H9 (cell line): ENCODE data around the gene CDH13. TPM values are rescaled to one million over a fixed set of nuclear protein-coding genes. Genes with fewer than 3 reads are reported as not detected.

ENCODE experiments used
- DNase-seq: peaks from one replicate; pipeline ENCODE4 v3.0.0-alpha.2; 2017
- H2AFZ ChIP-seq: one replicate; pipeline ENCODE4 v1.6.1; 2013; ENCODE audit warnings: mild to moderate bottlenecking, low read length, control low read depth, moderate library complexity
- H2AK5ac ChIP-seq: 2 replicates; pipeline ENCODE4 v1.6.1; 2013; ENCODE audit warnings: low read length, control low read depth, mixed read lengths; ENCODE audit not compliant: insufficient read length
- H2BK120ac ChIP-seq: one replicate; pipeline ENCODE4 v1.6.1; 2013; ENCODE audit warnings: low read depth, mild to moderate bottlenecking, low read length, control low read depth, inconsistent platforms; ENCODE audit not compliant: poor library complexity, severe bottlenecking
- H2BK12ac ChIP-seq: 2 replicates; pipeline ENCODE4 v1.6.1; 2013; ENCODE audit warnings: low read length, control low read depth, mixed read lengths, low read depth; ENCODE audit not compliant: insufficient read length
- H2BK15ac ChIP-seq: 2 replicates; pipeline ENCODE4 v1.6.1; 2013; ENCODE audit warnings: low read depth, low read length, control low read depth
- H2BK20ac ChIP-seq: one replicate; pipeline ENCODE4 v1.6.1; 2013; ENCODE audit warnings: low read depth, mild to moderate bottlenecking, low read length, control low read depth, inconsistent platforms; ENCODE audit not compliant: poor library complexity, severe bottlenecking
- H2BK5ac ChIP-seq: 2 replicates; pipeline ENCODE4 v1.6.1; 2013; ENCODE audit warnings: low read length, control low read depth, mixed read lengths; ENCODE audit not compliant: insufficient read length
- H3K14ac ChIP-seq: 2 replicates; pipeline ENCODE4 v1.6.1; 2013; ENCODE audit warnings: low read length, control low read depth; ENCODE audit not compliant: insufficient read depth
- H3K18ac ChIP-seq: 2 replicates; pipeline ENCODE4 v1.6.1; 2013; ENCODE audit warnings: low read depth, mild to moderate bottlenecking, mixed read lengths, low read length, control low read depth; ENCODE audit not compliant: insufficient read length
- H3K23ac ChIP-seq: 2 replicates; pipeline ENCODE4 v1.6.1; 2013; ENCODE audit warnings: low read length, control low read depth, mixed read lengths, low read depth; ENCODE audit not compliant: insufficient read length
- H3K23me2 ChIP-seq: 2 replicates; pipeline ENCODE4 v1.6.1; 2013; ENCODE audit warnings: low read depth, mild to moderate bottlenecking, mixed read lengths, low read length, control low read depth; ENCODE audit not compliant: insufficient read length, poor library complexity, severe bottlenecking
- H3K27ac ChIP-seq: 2 replicates; pipeline ENCODE4 v1.5.1; 2013; ENCODE audit warnings: low read length, control low read depth, mixed read lengths, low read depth; ENCODE audit not compliant: insufficient read length
- H3K27me3 ChIP-seq: 2 replicates; pipeline ENCODE4 v1.6.1; 2013; ENCODE audit warnings: low read length, control low read depth, inconsistent platforms; ENCODE audit not compliant: insufficient read depth
- H3K4ac ChIP-seq: 2 replicates; pipeline ENCODE4 v1.6.1; 2013; ENCODE audit warnings: low read depth, mild to moderate bottlenecking, control low read depth, inconsistent platforms, low read length, moderate library complexity
- H3K4me1 ChIP-seq: 2 replicates; pipeline ENCODE4 v1.6.1; 2013; ENCODE audit warnings: low read length, control low read depth, inconsistent platforms; ENCODE audit not compliant: insufficient read depth
- H3K4me2 ChIP-seq: 2 replicates; pipeline ENCODE4 v1.6.1; 2013; ENCODE audit warnings: low read length, control low read depth, mixed read lengths; ENCODE audit not compliant: insufficient read length, insufficient read depth
- H3K56ac ChIP-seq: 2 replicates; pipeline ENCODE4 v1.6.1; 2013; ENCODE audit warnings: low read depth, mild to moderate bottlenecking, mixed read lengths, low read length, control low read depth; ENCODE audit not compliant: insufficient read length
- H3K79me1 ChIP-seq: 2 replicates; pipeline ENCODE4 v1.6.1; 2013; ENCODE audit warnings: low read depth, mild to moderate bottlenecking, moderate library complexity, low read length, control low read depth, inconsistent platforms; ENCODE audit not compliant: insufficient read depth, poor library complexity, severe bottlenecking
- H3K79me2 ChIP-seq: 2 replicates; pipeline ENCODE4 v1.6.1; 2013; ENCODE audit warnings: low read length, control low read depth, inconsistent platforms; ENCODE audit not compliant: insufficient read depth
- H3K9ac ChIP-seq: 2 replicates; pipeline ENCODE4 v1.6.1; 2013; ENCODE audit warnings: low read length, control low read depth, mixed read lengths; ENCODE audit not compliant: insufficient read length; ENCODE audit errors: extremely low read depth
- H3K9me3 ChIP-seq: one replicate; pipeline ENCODE4 v1.6.1; 2013; ENCODE audit warnings: low read depth, low read length, inconsistent platforms; ENCODE audit not compliant: control insufficient read depth
- H3T11ph ChIP-seq: one replicate; pipeline ENCODE4 v1.6.1; 2013; ENCODE audit warnings: mild to moderate bottlenecking, low read length, control low read depth, inconsistent platforms
- H4K20me1 ChIP-seq: one replicate; pipeline ENCODE4 v1.6.1; 2013; ENCODE audit not compliant: control insufficient read depth, insufficient read length, insufficient read depth
- H4K5ac ChIP-seq: 2 replicates; pipeline ENCODE4 v1.6.1; 2013; ENCODE audit warnings: low read depth, mild to moderate bottlenecking, mixed read lengths, low read length, control low read depth; ENCODE audit not compliant: insufficient read length
- H4K8ac ChIP-seq: replicated peaks from 2 replicates; pipeline ENCODE4 v1.6.1; 2013; ENCODE audit warnings: low read length, control low read depth, mixed read lengths, low read depth; ENCODE audit not compliant: insufficient read length
- H4K91ac ChIP-seq: 2 replicates; pipeline ENCODE4 v1.6.1; 2013; ENCODE audit warnings: low read depth, mild to moderate bottlenecking, moderate library complexity, mixed read lengths, low read length, control low read depth; ENCODE audit not compliant: insufficient read length
- H3K27ac Mint-ChIP-seq, 3 experiments: 2 replicates in 2 of 3; 3 replicates in 1 of 3; pipeline ENCODE4 v1.8.0; 2020 to 2021; ENCODE audit warnings: mixed read lengths in 3 of 3, mild to moderate bottlenecking in 1 of 3, moderate library complexity in 1 of 3
- H3K27me3 Mint-ChIP-seq: 2 replicates; pipeline ENCODE4 v1.8.0; 2021; ENCODE audit warnings: low read depth, mild to moderate bottlenecking, moderate library complexity, mixed read lengths
- H3K36me3 Mint-ChIP-seq, 3 experiments: 2 replicates in 2 of 3; 3 replicates in 1 of 3; pipeline ENCODE4 v1.8.0; 2020 to 2021; ENCODE audit warnings: low read depth in 3 of 3, mixed read lengths in 3 of 3; ENCODE audit not compliant: insufficient read depth in 1 of 3
- H3K4me1 Mint-ChIP-seq, 2 experiments: 2 replicates each; pipeline ENCODE4 v1.8.0; 2020; ENCODE audit warnings: mixed read lengths in 2 of 2
- H3K4me3 Mint-ChIP-seq, 2 experiments: 2 replicates in 1 of 2; 3 replicates in 1 of 2; pipeline ENCODE4 v1.8.0; 2020 to 2021; ENCODE audit warnings: mild to moderate bottlenecking in 2 of 2, mixed read lengths in 2 of 2, moderate library complexity in 1 of 2
- H3K9me3 Mint-ChIP-seq, 2 experiments: 2 replicates in 1 of 2; 3 replicates in 1 of 2; pipeline ENCODE4 v1.8.0; 2020; ENCODE audit warnings: mild to moderate bottlenecking in 2 of 2, mixed read lengths in 2 of 2, moderate library complexity in 1 of 2
- CTCF ChIP-seq: fragments of 200-600 bp; sonication (generic); conservative IDR thresholded peaks from 3 replicates; pipeline ENCODE4 v1.8.0; 2021; ENCODE audit warnings: antibody characterized with exemption, mild to moderate bottlenecking
- WGBS: extraction: QIAGEN DNeasy Blood & Tissue Kit; methylation state at CpG from one replicate; pipeline ENCODE4 v1.1.7; 2013; ENCODE audit warnings: missing lambda C conversion rate, low lambda C conversion rate, mixed read lengths; ENCODE audit not compliant: insufficient read length; ENCODE audit errors: extremely low coverage; 5-methylcytosine and 5-hydroxymethylcytosine counted together
- total RNA-seq: library from RNA; stranded (reverse); gene quantifications from 2 replicates; pipeline ENCODE4 v1.2.1, GENCODE V29; 2021

Gene CDH13
- total RNA-seq, 1 experiment from 2014 or later, result 1.5 TPM

- H3K4me1 Mint-ChIP-seq, result no peaks in the 10 kb centered on the region; a peak in 1 of 4 replicates
- no peak overlapping the region for H3K27ac ChIP-seq
- H4K20me1 ChIP-seq, result no peaks in the 10 kb centered on the region
- no peak for TF ChIP-seq CTCF
- no peak overlapping the region for H3K18ac ChIP-seq
- H3K27me3 ChIP-seq, result no peaks in the 10 kb centered on the region
- H3K4me1 ChIP-seq, result no peaks in the 10 kb centered on the region; the same call in 1 of the 2 replicates
- H3K36me3 Mint-ChIP-seq, result peaks cover 0 to 12% (median 4%) of the 10 kb centered on the region in 3 experiments; a peak in 6 of 7 replicates
- no peak overlapping the region for H2BK120ac ChIP-seq
- no peak overlapping the region for H4K91ac ChIP-seq
- no peak for DNase-seq
- no peak overlapping the region for H3K4me2 ChIP-seq
- H3K9me3 Mint-ChIP-seq, result peaks cover 6 to 8% of the 10 kb centered on the region in 2 experiments; a peak in 4 of 5 replicates
- no peak overlapping the region for H4K8ac ChIP-seq
- no peak overlapping the region for H2BK20ac ChIP-seq
- H3K56ac ChIP-seq, result no peak overlapping the region
- H3K23ac ChIP-seq, result no peak overlapping the region
- H3K9me3 ChIP-seq, result no peaks in the 10 kb centered on the region
- no peak overlapping the region for H4K5ac ChIP-seq
- H3K79me1 ChIP-seq, result no peaks in the 10 kb centered on the region
- no peaks in the 10 kb centered on the region for H3K23me2 ChIP-seq
- H2BK5ac ChIP-seq, result no peak overlapping the region
- H3T11ph ChIP-seq, result no peak overlapping the region
- H2BK12ac ChIP-seq, result no peak overlapping the region
- no peak overlapping the region for H2BK15ac ChIP-seq
- no peak overlapping the region for H3K9ac ChIP-seq
- H2AFZ ChIP-seq, result no peak overlapping the region
- no CpG with 5 or more reads among the region's 6 CpGs for WGBS
- no peak overlapping the region for H3K4me3 Mint-ChIP-seq
- no peak overlapping the region for H2AK5ac ChIP-seq
- no peak overlapping the region for H3K4ac ChIP-seq
- no peak overlapping the region for H3K14ac ChIP-seq
- peaks cover 7% of the 10 kb centered on the region; the same call in 1 of the 2 replicates for H3K27me3 Mint-ChIP-seq
- H3K79me2 ChIP-seq, result no peaks in the 10 kb centered on the region
- no peak overlapping the region for H3K27ac Mint-ChIP-seq
Observed at GRCh38 chr16:83238949-83239691, 612.4 kb downstream of the CDH13 start.
